Upper lobe of left lung (tissue), 6 donors: ENCODE data around the gene CLGN. TPM values are rescaled to one million over a fixed set of nuclear protein-coding genes. Genes with fewer than 3 reads are reported as not detected.

Experiments
- ATAC-seq, 2 donors: fragments of 200-7000 bp; cut with Tn5 transposase; one replicate each; pipeline ENCODE4 v1.9.1; 2022; ENCODE audit warnings: mild to moderate bottlenecking in 2 of 2, moderate library complexity in 2 of 2; ENCODE audit not compliant: low FRiP score in 2 of 2
- DNase-seq, 2 donors: peaks; one replicate each; pipeline ENCODE4 v3.0.0-alpha.2; 2019 to 2020
- H3K27ac ChIP-seq, 4 donors: fragments of 200-600 bp; sonication (generic); one replicate each; pipeline ENCODE4 v1.5.1; 2016 to 2019
- H3K27me3 ChIP-seq, 4 donors: fragments of 200-600 bp; sonication (generic); one replicate each; pipeline ENCODE4 v1.5.1; 2017 to 2019
- H3K36me3 ChIP-seq, 4 donors: fragments of 200-600 bp; sonication (generic); one replicate each; pipeline ENCODE4 v1.5.1; 2016 to 2019
- H3K4me1 ChIP-seq, 4 donors: fragments of 200-600 bp; sonication (generic); one replicate each; pipeline ENCODE4 v1.5.1; 2018 to 2019
- H3K4me3 ChIP-seq, 4 donors: fragments of 200-600 bp; sonication (generic); one replicate each; pipeline ENCODE4 v1.5.1; 2017 to 2019; ENCODE audit warnings: mild to moderate bottlenecking in 2 of 4, moderate library complexity in 1 of 4
- H3K9me3 ChIP-seq, 4 donors: fragments of 200-600 bp; sonication (generic); one replicate each; pipeline ENCODE4 v1.5.1; 2018 to 2019
- CTCF ChIP-seq, 6 experiments: fragments of 450-650 bp in 4 of 6; fragments of 200-600 bp in 2 of 6; sonication (generic) in 2 of 6; IDR thresholded peaks; one replicate each; pipeline ENCODE4 v1.5.1; 2016 to 2019; ENCODE audit warnings: antibody characterized with exemption in 6 of 6
- EP300 ChIP-seq, 4 donors: sonication (generic); formaldehyde crosslinking; IDR thresholded peaks; one replicate each; pipeline ENCODE4 v1.5.1; 2017; ENCODE audit warnings: antibody characterized with exemption in 4 of 4, control low read depth in 2 of 4
- POLR2A ChIP-seq, 4 donors: fragments of 450-650 bp; IDR thresholded peaks; one replicate each; pipeline ENCODE4 v1.5.1; 2016 to 2017; ENCODE audit warnings: antibody characterized with exemption in 4 of 4, mild to moderate bottlenecking in 2 of 4
- POLR2AphosphoS5 ChIP-seq, 2 donors: sonication (generic); formaldehyde crosslinking; IDR thresholded peaks; one replicate each; pipeline ENCODE4 v1.5.1; 2017; ENCODE audit warnings: antibody characterized with exemption in 2 of 2
- WGBS, 2 donors: methylation state at CpG; one replicate each; pipeline ENCODE4 v1.1.5; 2017 to 2018; 5-methylcytosine and 5-hydroxymethylcytosine counted together
- total RNA-seq, 6 donors: library from RNA; depleted of rRNA in 4 of 6; stranded (reverse); fragments of >200 nt in 4 of 6; gene quantifications; one replicate each; pipeline versions ENCODE4 v1.1.0 to v1.2.1, GENCODE V29; 2016 to 2021
- donor health status: DM: no; HTN: no; CAD: no; lungs with moderate emphysema.
- donor health status: DM: no; HTN: yes; CAD: no; lungs with severe emphysema.

The CLGN gene, protein sequence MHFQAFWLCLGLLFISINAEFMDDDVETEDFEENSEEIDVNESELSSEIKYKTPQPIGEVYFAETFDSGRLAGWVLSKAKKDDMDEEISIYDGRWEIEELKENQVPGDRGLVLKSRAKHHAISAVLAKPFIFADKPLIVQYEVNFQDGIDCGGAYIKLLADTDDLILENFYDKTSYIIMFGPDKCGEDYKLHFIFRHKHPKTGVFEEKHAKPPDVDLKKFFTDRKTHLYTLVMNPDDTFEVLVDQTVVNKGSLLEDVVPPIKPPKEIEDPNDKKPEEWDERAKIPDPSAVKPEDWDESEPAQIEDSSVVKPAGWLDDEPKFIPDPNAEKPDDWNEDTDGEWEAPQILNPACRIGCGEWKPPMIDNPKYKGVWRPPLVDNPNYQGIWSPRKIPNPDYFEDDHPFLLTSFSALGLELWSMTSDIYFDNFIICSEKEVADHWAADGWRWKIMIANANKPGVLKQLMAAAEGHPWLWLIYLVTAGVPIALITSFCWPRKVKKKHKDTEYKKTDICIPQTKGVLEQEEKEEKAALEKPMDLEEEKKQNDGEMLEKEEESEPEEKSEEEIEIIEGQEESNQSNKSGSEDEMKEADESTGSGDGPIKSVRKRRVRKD
- 1 to 10 TPM in 1 of 6 donors, under 1 TPM in 3, not detected in 2; 0.20 to 2.9 (median 0.47) TPM for total RNA-seq

DNA sequence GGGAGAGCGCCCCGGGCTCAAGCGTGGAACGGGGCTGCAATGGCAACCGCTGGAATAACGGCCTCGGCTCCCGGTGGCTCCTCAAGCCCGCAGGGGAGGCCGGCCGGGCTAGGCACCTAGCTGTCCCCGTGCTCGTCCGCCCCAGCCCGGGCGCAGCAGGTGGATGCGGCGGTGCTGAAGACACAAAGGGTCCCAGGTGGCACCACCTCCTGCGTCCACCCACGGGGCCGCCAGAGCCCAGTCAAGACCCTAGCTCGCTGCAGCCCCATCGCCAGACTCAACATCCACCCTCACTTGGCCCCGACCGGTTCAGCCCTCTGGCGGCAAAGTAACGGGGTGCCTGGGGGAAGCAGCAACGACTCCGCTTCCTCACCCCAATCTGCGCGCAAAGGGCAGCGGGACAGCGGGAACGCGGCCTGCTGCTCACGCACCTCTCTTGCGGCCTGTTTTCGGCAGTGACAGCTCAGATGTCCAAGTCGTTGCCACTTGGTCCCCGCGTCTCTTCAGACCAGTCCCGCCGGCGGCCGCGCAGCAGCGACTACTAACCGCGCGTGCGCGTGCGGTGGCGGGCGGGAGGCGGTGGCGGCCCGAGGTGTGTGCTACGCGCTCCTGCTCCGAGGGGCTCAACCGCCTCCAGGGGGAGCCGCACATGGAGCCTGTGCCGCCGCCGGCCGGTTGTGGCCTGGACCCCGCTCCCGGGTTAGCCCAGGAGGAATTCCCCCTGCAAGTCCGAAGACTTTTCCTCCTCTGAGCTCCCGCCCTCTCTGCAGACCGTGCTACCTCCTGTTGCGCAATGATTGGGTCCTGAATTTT, at the start of gene CLGN:
Gene CLGN, minus strand, starts transcription at position 543 of the 813 bp plus-strand sequence. CDS start 14,570 bp downstream, outside the sequence.
- DNase-seq: peak; percentile 57 to 94
- H3K4me1 ChIP-seq: peaks cover 7 to 19% (median 12%) of the 10 kb centered on the region in 4 donors
- H3K27ac ChIP-seq: no peak within 1 kb of the TSS
- peaks cover 0 to 4% (median 0%) of the 10 kb centered on the region in 4 donors for H3K27me3 ChIP-seq
- ATAC-seq: peak; percentile 78 to 89
- no peaks in the 10 kb centered on the region for H3K9me3 ChIP-seq
- 1 to 4% methylated on average over 4 to 37 of the region's 73 CpGs for WGBS, 2 donors
- H3K36me3 ChIP-seq: no peaks in the 10 kb centered on the region
- peak within 1 kb of the TSS; percentile 27 to 75 (median 55) for H3K4me3 ChIP-seq
- TF ChIP-seq EP300 (IDR thresholded peaks at IDR 0.05) (no peak), POLR2AphosphoS5 (IDR thresholded peaks at IDR 0.05) (peak in 1 of 2 donors; percentile 7), POLR2A (IDR thresholded peaks at IDR 0.05) (no peak), CTCF (IDR thresholded peaks at IDR 0.05) (peak in 3 of 6 experiments; percentile 17 to 47 (median 36))

DNA sequence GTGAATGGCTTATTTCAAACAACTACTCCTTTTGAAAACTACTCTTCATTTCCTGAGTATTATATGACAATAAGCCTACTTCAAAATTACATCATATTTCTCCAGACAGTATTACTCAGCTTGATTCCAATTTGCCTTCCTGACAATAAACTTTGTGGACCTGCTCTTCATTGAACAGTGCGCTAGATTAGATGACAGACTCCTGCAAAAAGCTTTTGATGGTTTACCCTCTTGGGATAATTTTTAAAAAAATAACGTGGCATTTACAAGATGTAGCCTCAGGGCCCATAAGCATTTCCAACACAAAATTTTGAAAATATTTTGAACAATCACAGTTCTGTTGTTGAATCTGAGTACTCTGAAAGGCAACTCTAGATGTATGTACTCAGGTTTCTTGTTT, 44.7 kb upstream of the CLGN start:
- no peaks in the 10 kb centered on the region for H3K9me3 ChIP-seq

DNA sequence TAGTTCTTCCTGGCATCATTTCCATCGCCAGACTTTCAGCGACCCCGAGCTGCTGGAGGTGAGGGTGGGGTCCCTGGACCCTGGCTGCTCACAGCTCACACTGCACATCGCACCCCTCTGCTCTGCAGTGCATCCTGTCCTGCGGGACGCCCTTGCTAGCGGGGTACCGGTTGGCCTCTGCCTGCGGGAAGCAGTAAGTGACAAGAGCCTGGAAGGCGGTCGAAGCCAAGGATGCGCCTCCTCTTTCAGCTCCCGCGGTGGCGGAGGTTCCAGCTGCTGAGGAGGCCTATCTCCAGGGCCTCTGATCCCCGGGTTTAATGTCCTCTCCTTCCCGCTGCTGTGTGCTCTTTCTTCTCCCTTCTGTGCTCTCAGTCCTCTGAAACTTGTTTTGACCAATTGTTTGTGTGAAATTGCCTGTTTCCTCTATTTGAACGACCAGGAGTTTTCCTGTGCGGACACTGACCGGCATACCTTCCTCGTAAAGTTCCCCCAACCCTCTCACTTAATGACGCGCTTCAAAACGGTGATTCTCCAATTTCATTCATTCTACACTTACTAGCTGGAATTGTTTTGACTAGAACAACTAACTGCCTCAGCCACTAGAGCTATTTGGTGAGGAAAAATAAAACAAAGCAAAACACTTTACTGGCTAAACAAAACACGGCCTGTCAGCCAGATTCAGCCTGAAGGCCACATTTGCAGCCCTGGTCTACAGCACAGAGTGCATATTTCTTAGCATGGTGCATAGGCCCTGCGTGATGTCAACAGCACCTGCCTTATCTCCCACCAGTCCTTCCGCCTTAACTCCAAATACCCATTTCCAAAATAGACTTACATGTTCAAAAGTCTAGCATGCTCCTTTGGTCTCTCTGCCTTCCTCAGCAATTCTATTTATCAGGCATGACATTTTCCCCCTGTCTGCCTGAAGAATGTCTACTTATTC, 42.6 kb upstream of the CLGN start:
- Histone ChIP-seq H3K36me3 (no peaks in the 10 kb centered on the region), H3K4me1 (no peaks in the 10 kb centered on the region), H3K27me3 (no peaks in the 10 kb centered on the region), H3K9me3 (no peaks in the 10 kb centered on the region), H3K4me3 (no peak overlapping the region), H3K27ac (no peak overlapping the region)
- TF ChIP-seq POLR2AphosphoS5 (IDR thresholded peaks at IDR 0.05) (no peak), EP300 (IDR thresholded peaks at IDR 0.05) (no peak), CTCF (IDR thresholded peaks at IDR 0.05) (no peak), POLR2A (IDR thresholded peaks at IDR 0.05) (no peak)
- peak in 1 of 2 donors; percentile 50 for DNase-seq
- ATAC-seq: no peak
- WGBS, 2 donors: 61 to 67% methylated on average over 23 to 27 of the region's 27 CpGs

More for the DNA sequence above, 44.7 kb upstream of the CLGN start:
- H3K4me1 ChIP-seq: no peaks in the 10 kb centered on the region
- H3K36me3 ChIP-seq: no peaks in the 10 kb centered on the region
- H3K27me3 ChIP-seq: no peaks in the 10 kb centered on the region
- WGBS, 2 donors: 81 to 90% methylated on average over 2 of the region's 2 CpGs
- ATAC-seq: no peak
- no peak overlapping the region for H3K27ac ChIP-seq
- no peak overlapping the region for H3K4me3 ChIP-seq
- TF ChIP-seq EP300 (IDR thresholded peaks at IDR 0.05): no peak
- no peak for TF ChIP-seq POLR2AphosphoS5 (IDR thresholded peaks at IDR 0.05)
- TF ChIP-seq POLR2A (IDR thresholded peaks at IDR 0.05): no peak
- TF ChIP-seq CTCF (IDR thresholded peaks at IDR 0.05): no peak
- no peak for DNase-seq

GRCh38 chr4:140466146-140466545, 38.7 kb upstream of the CLGN start:
- Histone ChIP-seq H3K9me3 (no peaks in the 10 kb centered on the region), H3K36me3 (no peaks in the 10 kb centered on the region), H3K4me3 (no peak overlapping the region), H3K27ac (no peak overlapping the region), H3K27me3 (no peaks in the 10 kb centered on the region), H3K4me1 (no peaks in the 10 kb centered on the region)
- no peak for ATAC-seq
- TF ChIP-seq EP300 (IDR thresholded peaks at IDR 0.05) (no peak), POLR2A (IDR thresholded peaks at IDR 0.05) (no peak), CTCF (IDR thresholded peaks at IDR 0.05) (no peak), POLR2AphosphoS5 (IDR thresholded peaks at IDR 0.05) (no peak)
- WGBS, 2 donors: 33 to 76% methylated on average over 1 of the region's 1 CpG
- no peak for DNase-seq
